ENCODE results near the gene MRPL44.
A peak's percentile ranks its signal among the peaks of the same experiment; 100 is the strongest.

The MRPL44 gene

DNA sequence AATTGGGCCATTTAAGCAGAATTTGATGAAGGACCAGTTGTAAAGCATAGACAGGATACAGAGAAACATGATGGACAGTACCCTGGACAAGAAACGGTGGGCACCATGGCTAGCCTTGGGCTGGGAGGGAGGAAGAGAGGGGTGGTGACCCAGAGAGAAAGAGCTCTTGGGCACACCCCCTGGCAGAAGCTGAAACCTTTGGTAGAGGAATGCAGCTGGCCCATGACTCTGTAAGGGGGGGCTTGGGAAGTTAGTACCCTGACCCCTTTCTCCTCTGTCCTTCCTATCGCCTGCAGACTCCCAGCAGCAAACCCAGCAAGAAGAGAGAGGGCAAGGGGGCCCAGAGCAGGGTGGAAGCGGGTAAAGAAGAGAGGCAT, 32.6 kb downstream of the MRPL44 start:
- no peak for DNase-seq (ENCODE audit: low read depth)
- TF ChIP-seq, protein P1, sequence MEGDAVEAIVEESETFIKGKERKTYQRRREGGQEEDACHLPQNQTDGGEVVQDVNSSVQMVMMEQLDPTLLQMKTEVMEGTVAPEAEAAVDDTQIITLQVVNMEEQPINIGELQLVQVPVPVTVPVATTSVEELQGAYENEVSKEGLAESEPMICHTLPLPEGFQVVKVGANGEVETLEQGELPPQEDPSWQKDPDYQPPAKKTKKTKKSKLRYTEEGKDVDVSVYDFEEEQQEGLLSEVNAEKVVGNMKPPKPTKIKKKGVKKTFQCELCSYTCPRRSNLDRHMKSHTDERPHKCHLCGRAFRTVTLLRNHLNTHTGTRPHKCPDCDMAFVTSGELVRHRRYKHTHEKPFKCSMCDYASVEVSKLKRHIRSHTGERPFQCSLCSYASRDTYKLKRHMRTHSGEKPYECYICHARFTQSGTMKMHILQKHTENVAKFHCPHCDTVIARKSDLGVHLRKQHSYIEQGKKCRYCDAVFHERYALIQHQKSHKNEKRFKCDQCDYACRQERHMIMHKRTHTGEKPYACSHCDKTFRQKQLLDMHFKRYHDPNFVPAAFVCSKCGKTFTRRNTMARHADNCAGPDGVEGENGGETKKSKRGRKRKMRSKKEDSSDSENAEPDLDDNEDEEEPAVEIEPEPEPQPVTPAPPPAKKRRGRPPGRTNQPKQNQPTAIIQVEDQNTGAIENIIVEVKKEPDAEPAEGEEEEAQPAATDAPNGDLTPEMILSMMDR (IDR thresholded peaks at IDR 0.05; ENCODE audit: control insufficient read depth, insufficient read depth, low read depth, low read length, missing control alignments), result no peak
- no peak overlapping the region for H3K4me3 ChIP-seq (ENCODE audit: control insufficient read depth, low read depth, low read length)

DNA sequence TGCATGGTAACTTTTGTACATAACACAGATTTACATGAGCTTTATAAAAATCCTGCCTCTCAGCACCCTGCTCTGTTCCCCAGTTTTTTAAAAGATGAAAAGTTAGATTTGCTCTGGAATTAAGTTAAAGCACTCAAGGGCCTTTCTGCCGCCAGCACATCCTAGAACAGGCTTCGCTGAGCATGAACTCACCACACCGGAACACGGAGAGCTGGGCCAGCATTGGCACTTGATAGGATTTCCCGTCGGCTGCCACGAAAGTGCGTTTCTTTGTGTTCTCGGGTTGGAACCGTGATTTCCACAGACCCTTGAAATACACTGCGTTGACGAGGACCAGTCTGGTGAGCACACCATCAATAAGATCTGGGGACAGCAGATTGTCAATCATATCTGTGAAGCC, 34.3 kb downstream of the MRPL44 start:
- no peak overlapping the region for H3K4me3 ChIP-seq (ENCODE audit: control insufficient read depth, low read depth, low read length)
- no peak for DNase-seq (ENCODE audit: low read depth)
- TF ChIP-seq, protein P1 (IDR thresholded peaks at IDR 0.05; ENCODE audit: control insufficient read depth, insufficient read depth, low read depth, low read length, missing control alignments), result no peak

DNA sequence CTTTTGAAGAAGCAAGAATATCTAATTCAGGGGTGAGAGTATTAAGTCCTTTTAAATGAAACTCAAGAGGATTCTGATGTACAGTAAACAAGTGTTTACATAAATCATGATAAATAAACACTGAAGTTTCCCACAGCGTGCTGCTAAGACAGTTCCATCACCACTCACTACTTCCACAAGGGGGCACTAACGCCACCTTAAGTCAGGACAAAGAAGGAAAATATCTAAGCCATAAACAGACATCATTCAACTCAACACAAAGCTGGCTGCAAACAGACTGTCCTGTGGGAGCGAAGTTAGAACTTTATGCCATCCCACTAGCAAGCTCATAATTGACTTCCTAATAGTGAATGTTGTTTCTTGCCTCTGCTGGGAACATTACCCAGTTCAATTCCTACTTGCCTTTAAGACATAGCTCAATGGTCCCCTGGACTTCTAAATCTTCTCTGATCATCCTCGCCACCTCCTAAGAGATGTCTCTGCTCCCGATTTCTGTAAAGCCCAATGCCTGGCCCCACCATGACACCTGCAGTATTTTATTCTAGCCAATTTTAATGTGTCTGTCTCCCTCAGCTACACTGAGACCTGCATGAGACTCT, 36.5 kb downstream of the MRPL44 start:
- TF ChIP-seq, protein P1 (IDR thresholded peaks at IDR 0.05; ENCODE audit: control insufficient read depth, insufficient read depth, low read depth, low read length, missing control alignments), result peak; percentile 84
- peak; percentile 64 for DNase-seq (ENCODE audit: low read depth)
- H3K4me3 ChIP-seq (ENCODE audit: control insufficient read depth, low read depth, low read length), result no peak overlapping the region

DNA sequence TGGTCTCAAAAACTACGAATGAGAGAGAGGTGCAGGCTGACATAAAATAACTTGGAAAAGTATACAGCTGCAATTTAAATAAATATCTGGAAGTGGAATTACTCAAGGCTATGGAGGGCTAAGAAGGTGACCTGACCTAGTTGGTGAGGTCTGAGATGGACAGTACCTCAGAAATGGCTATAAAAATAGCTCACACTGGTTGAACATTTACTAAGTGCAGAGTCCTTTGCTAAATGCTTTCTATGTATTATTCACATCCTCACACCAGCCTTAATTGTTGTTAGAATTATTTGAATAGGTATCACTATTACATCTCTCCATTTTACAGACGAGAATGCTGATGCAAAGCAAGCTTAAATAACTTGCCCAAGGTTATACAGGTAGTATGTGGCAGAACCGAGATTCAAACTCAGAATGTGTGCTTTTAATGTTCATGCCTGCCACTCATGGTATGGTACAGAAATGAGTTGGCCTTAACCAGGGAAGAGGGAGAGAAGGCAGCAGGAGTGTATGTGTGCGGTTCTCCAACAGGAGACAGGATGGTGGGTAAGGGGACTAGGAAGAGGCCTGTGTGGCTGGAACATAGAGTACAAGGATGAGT, 37.4 kb downstream of the MRPL44 start:
- no peak for DNase-seq (ENCODE audit: low read depth)
- no peak overlapping the region for H3K4me3 ChIP-seq (ENCODE audit: control insufficient read depth, low read depth, low read length)
- TF ChIP-seq, protein P1 (IDR thresholded peaks at IDR 0.05; ENCODE audit: control insufficient read depth, insufficient read depth, low read depth, low read length, missing control alignments), result no peak

DNA sequence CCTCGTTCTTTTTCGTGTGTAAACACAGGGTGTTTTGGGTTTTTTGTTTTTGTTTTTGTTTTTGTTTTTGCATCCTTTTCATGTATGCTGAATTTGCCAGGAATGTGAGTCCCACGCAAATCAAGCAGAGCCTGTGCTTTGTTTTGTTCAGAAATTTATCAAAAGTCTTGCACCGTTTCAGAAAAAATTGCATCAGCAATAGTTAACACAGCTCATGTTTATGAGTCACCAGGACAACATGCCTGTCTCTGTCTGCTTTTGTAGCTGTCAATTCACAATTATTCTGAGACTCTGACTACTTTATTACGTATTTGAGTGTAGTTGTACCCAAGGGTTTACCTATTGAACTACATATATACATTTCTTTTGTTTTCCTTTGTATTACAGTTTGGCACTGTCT, 38.3 kb downstream of the MRPL44 start:
- DNase-seq (ENCODE audit: low read depth), result no peak
- H3K4me3 ChIP-seq (ENCODE audit: control insufficient read depth, low read depth, low read length), result no peak overlapping the region
- TF ChIP-seq, protein P1 (IDR thresholded peaks at IDR 0.05; ENCODE audit: control insufficient read depth, insufficient read depth, low read depth, low read length, missing control alignments), result no peak

DNA sequence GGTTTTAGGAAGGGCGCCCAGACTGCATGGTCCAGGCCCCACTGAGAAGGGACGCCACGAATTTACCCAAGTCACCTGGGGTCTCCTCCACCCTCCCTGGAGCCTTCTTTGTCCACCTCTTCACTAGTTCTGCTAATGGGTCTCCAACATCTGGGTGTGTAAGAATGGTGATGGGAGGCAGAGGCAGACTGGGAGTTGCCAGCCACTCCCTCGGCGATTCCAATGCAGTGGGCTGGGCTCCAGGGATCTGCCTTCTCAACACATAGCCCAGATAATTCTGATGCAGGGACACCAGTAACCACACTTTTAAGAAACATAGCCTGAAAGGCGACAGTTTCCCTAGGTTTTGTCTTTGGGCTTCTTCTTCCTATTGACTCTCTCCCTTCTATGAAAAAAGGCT, 39.1 kb downstream of the MRPL44 start:
- H3K4me3 ChIP-seq (ENCODE audit: control insufficient read depth, low read depth, low read length), result no peak overlapping the region
- DNase-seq (ENCODE audit: low read depth), result no peak
- TF ChIP-seq, protein P1 (IDR thresholded peaks at IDR 0.05; ENCODE audit: control insufficient read depth, insufficient read depth, low read depth, low read length, missing control alignments), result no peak

Measured in AG09309 (cell line).